Neuron (in vitro differentiated cells): ENCODE data around the gene CDC45.

Source experiments
- H2AFZ ChIP-seq: one replicate; pipeline ENCODE4 v1.6.1; 2013; ENCODE audit warnings: low read depth, mild to moderate bottlenecking, inconsistent platforms, low read length, moderate library complexity
- H3K27me3 ChIP-seq: one replicate; pipeline ENCODE4 v1.6.1; 2013; ENCODE audit warnings: low read length; ENCODE audit not compliant: insufficient read depth
- H3K36me3 ChIP-seq: one replicate; pipeline ENCODE4 v1.6.1; 2013; ENCODE audit warnings: low read length; ENCODE audit not compliant: insufficient read depth
- H3K4me1 ChIP-seq: one replicate; pipeline ENCODE4 v1.6.1; 2013; ENCODE audit warnings: low read length; ENCODE audit not compliant: insufficient read depth
- H3K4me3 ChIP-seq: 2 replicates; pipeline ENCODE4 v1.5.1; 2013; ENCODE audit warnings: mild to moderate bottlenecking, low read length, moderate library complexity
- H3K9me3 ChIP-seq: one replicate; pipeline ENCODE4 v1.6.1; 2013; ENCODE audit warnings: low read length

The CDC45 gene

GRCh38 chr22:19569276-19569640, 89.5 kb downstream of the CDC45 start:
- peaks cover 2% of the 10 kb centered on the region for H3K9me3 ChIP-seq
- H3K36me3 ChIP-seq: no peaks in the 10 kb centered on the region
- H3K27me3 ChIP-seq: peaks cover 9% of the 10 kb centered on the region
- no peak overlapping the region for H3K4me3 ChIP-seq
- no peak overlapping the region for H2AFZ ChIP-seq
- no peaks in the 10 kb centered on the region for H3K4me1 ChIP-seq

GRCh38 chr22:19569976-19570375, 90.3 kb downstream of the CDC45 start:
- no peaks in the 10 kb centered on the region for H3K9me3 ChIP-seq
- no peaks in the 10 kb centered on the region for H3K36me3 ChIP-seq
- no peak overlapping the region for H2AFZ ChIP-seq
- H3K27me3 ChIP-seq: peaks cover 9% of the 10 kb centered on the region
- H3K4me3 ChIP-seq: no peak overlapping the region
- H3K4me1 ChIP-seq: no peaks in the 10 kb centered on the region
